Osteoblast (primary cell): ENCODE data around the gene SPNS3. TPM values are rescaled to one million over a fixed set of nuclear protein-coding genes. Genes with fewer than 3 reads are reported as not detected.

Source experiments
- DNase-seq: peaks from one replicate; pipeline ENCODE4 v3.0.0; 2011; ENCODE audit warnings: low spot score, mixed read lengths; ENCODE audit not compliant: insufficient read length; ENCODE audit errors: missing footprints
- H2AFZ ChIP-seq: 2 replicates; pipeline ENCODE4 v1.6.0; 2011; ENCODE audit warnings: mild to moderate bottlenecking, low read length
- H3K27ac ChIP-seq: 2 replicates; pipeline ENCODE4 v1.5.1; 2011; ENCODE audit warnings: mild to moderate bottlenecking, low read depth, low read length, moderate library complexity
- H3K27me3 ChIP-seq: 2 replicates; pipeline ENCODE4 v1.6.0; 2012; ENCODE audit warnings: mild to moderate bottlenecking, control low read depth, inconsistent platforms, low read length, moderate library complexity; ENCODE audit not compliant: insufficient read depth
- H3K36me3 ChIP-seq: 2 replicates; pipeline ENCODE4 v1.5.1; 2011; ENCODE audit warnings: mild to moderate bottlenecking, low read length, control low read depth, moderate library complexity; ENCODE audit not compliant: insufficient read depth
- H3K4me1 ChIP-seq: 2 replicates; pipeline ENCODE4 v1.5.1; 2011; ENCODE audit warnings: mild to moderate bottlenecking, low read length, control low read depth, moderate library complexity; ENCODE audit not compliant: insufficient read depth
- H3K4me2 ChIP-seq: 2 replicates; pipeline ENCODE4 v1.6.0; 2011; ENCODE audit warnings: mild to moderate bottlenecking, low read length; ENCODE audit not compliant: insufficient read depth
- H3K4me3 ChIP-seq: fragments of 200-600 bp; sonication (generic); 3 replicates; pipeline ENCODE4 v1.5.1; 2012; ENCODE audit warnings: mild to moderate bottlenecking, low read length, inconsistent platforms; ENCODE audit not compliant: insufficient read depth
- H3K79me2 ChIP-seq: 2 replicates; pipeline ENCODE4 v1.6.0; 2012; ENCODE audit warnings: mild to moderate bottlenecking, low read length, control low read depth, inconsistent platforms; ENCODE audit not compliant: insufficient read depth
- H3K9me3 ChIP-seq: 2 replicates; pipeline ENCODE4 v1.5.1; 2011; ENCODE audit warnings: low read depth, low read length, control low read depth
- H4K20me1 ChIP-seq: 2 replicates; pipeline ENCODE4 v1.6.0; 2012; ENCODE audit warnings: mild to moderate bottlenecking, low read length, control low read depth; ENCODE audit not compliant: insufficient read depth
- total RNA-seq: library from RNA; depleted of rRNA; stranded (reverse); fragments of >200 nt; gene quantifications from 2 replicates; pipeline ENCODE4 v1.2.3, GENCODE V29; 2012
- TF ChIP-seq, protein P1 (sequence below): IDR thresholded peaks from 2 replicates; pipeline ENCODE4 v1.5.1; 2011; ENCODE audit warnings: mild to moderate bottlenecking, low read depth, low read length, moderate library complexity; ENCODE audit errors: extremely low read depth

Gene SPNS3
- total RNA-seq, 1 donor = not detected

DNA sequence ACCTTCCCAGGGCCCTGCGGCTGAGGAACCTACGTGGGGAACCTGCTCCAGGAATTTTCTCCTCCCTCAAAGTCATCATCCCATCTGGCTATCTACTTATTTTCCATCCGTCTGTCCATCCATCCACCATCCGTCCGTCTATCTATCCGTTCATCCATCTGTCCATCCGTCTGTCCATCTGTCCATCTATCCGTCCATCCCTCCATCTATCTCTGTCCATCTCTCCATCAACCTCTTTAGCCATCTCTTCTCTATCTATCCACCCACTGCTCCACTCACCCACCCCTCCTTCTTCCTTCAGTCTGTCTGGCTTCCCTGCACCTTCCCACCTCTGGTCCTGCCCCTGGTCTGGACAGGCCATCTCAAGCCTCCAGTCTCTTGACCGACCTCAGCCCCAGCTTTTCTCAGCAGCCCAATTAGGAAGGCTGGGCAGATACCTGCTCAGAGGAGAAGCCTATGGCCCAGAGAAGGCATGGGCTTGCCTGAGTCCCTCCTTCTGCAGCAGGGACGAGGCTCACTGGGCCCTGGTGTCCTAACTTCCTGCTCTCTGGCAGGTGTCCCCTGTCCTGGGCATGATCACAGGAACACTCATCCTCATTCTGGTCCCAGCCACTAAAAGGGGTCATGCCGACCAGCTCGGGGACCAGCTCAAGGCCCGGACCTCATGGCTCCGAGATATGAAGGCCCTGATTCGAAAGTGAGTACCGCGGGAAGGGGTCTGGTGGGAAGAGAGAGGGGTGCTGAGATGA is 98.4 kb downstream of the SPNS3 start:
- H3K27ac ChIP-seq = no peak overlapping the region
- no peak for DNase-seq
- TF ChIP-seq, protein P1, sequence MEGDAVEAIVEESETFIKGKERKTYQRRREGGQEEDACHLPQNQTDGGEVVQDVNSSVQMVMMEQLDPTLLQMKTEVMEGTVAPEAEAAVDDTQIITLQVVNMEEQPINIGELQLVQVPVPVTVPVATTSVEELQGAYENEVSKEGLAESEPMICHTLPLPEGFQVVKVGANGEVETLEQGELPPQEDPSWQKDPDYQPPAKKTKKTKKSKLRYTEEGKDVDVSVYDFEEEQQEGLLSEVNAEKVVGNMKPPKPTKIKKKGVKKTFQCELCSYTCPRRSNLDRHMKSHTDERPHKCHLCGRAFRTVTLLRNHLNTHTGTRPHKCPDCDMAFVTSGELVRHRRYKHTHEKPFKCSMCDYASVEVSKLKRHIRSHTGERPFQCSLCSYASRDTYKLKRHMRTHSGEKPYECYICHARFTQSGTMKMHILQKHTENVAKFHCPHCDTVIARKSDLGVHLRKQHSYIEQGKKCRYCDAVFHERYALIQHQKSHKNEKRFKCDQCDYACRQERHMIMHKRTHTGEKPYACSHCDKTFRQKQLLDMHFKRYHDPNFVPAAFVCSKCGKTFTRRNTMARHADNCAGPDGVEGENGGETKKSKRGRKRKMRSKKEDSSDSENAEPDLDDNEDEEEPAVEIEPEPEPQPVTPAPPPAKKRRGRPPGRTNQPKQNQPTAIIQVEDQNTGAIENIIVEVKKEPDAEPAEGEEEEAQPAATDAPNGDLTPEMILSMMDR = no peak
- H2AFZ ChIP-seq = no peak overlapping the region
- H3K79me2 ChIP-seq = no peaks in the 10 kb centered on the region
- H3K36me3 ChIP-seq = peaks cover 1% of the 10 kb centered on the region
- H4K20me1 ChIP-seq = peaks cover 4% of the 10 kb centered on the region
- H3K9me3 ChIP-seq = no peaks in the 10 kb centered on the region
- no peak overlapping the region for H3K4me2 ChIP-seq
- no peaks in the 10 kb centered on the region for H3K27me3 ChIP-seq
- H3K4me3 ChIP-seq = no peak overlapping the region
- no peaks in the 10 kb centered on the region for H3K4me1 ChIP-seq

DNA sequence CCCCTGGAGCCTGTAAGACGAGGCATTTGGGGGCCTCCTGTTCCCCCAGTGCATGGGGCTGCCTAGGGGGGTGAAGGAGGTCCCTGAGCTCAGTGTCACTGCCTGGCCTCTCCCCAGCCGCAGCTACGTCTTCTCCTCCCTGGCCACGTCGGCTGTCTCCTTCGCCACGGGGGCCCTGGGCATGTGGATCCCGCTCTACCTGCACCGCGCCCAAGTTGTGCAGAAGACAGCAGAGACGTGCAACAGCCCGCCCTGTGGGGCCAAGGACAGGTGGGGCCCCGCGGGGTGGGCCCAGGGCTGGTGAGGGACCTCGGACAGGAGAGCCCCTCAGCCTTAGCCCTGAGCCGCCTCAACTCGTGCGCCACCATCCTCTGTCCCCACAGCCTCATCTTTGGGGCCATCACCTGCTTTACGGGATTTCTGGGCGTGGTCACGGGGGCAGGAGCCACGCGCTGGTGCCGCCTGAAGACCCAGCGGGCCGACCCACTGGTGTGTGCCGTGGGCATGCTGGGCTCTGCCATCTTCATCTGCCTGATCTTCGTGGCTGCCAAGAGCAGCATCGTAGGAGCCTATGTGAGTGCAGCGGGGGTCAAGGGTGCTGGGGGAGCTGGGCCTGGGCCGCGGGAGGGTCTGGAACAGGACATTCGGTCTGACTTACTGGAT is 99.3 kb downstream of the SPNS3 start:
- no peaks in the 10 kb centered on the region for H3K9me3 ChIP-seq
- no peak overlapping the region for H3K27ac ChIP-seq
- DNase-seq = no peak
- H3K79me2 ChIP-seq = no peaks in the 10 kb centered on the region
- no peaks in the 10 kb centered on the region for H3K27me3 ChIP-seq
- no peaks in the 10 kb centered on the region for H3K4me1 ChIP-seq
- TF ChIP-seq, protein P1 = no peak
- H3K4me3 ChIP-seq = no peak overlapping the region
- no peak overlapping the region for H2AFZ ChIP-seq
- H3K36me3 ChIP-seq = peaks cover 4% of the 10 kb centered on the region
- no peak overlapping the region for H3K4me2 ChIP-seq
- peaks cover 4% of the 10 kb centered on the region for H4K20me1 ChIP-seq

- Histone ChIP-seq H3K9me3 (no peaks in the 10 kb centered on the region), H3K4me1 (no peaks in the 10 kb centered on the region), H3K27me3 (no peaks in the 10 kb centered on the region), H3K4me3 (no peak overlapping the region), H3K79me2 (no peaks in the 10 kb centered on the region), H3K4me2 (no peak overlapping the region), H2AFZ (no peak overlapping the region), H3K36me3 (peaks cover 4% of the 10 kb centered on the region), H3K27ac (no peak overlapping the region), H4K20me1 (peaks cover 4% of the 10 kb centered on the region)
- no peak for DNase-seq
- TF ChIP-seq, protein P1 = no peak
Observed at GRCh38 chr17:4533523-4534504, 100.1 kb downstream of the SPNS3 start.
